GM18502 (cell line): Measurements from ENCODE around the gene DAPL1.

Experiments used
- ATAC-seq: cut with Tn5 transposase; IDR thresholded peaks from one replicate; pipeline ENCODE4 v1.9.1; 2021; ENCODE audit warnings: mild to moderate bottlenecking; ENCODE audit not compliant: unreplicated experiment, poor library complexity

DAPL1 gene, protein sequence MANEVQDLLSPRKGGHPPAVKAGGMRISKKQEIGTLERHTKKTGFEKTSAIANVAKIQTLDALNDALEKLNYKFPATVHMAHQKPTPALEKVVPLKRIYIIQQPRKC

GRCh38 chr2:158795195-158795924 lies at the start of gene DAPL1:
Gene DAPL1 (plus strand): TSS chr2:158795317. CDS start chr2:158795373, 56 bp downstream.
- ATAC-seq, result no peak

DNA sequence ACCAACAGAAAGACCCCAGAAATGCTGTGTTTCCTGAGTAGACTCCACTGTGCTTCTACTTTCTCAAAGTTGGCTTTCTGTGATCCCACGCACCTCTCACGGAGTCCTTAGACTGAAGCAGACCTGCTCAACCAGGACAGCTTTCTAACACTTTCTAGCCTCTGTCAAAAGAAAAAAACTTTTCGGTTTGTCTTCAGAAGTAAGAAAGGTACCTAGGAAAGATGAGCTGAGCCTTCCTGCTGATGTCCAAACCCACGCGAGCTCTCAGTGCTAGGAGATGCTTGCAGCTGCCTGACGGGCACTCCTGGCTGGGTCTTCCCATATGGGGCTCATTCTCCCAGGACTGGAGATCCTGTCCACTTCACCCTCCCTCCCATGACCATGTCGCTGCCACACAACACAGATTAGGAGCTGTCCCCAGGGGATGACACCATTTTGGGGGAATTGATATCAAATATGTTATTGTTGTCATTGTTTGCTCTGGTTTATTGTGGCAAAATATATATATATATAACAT lies 49.2 kb upstream of the DAPL1 start:
- no peak for ATAC-seq

GRCh38 chr2:158746488-158746887 lies 48.6 kb upstream of the DAPL1 start:
- ATAC-seq, result no peak

DNA sequence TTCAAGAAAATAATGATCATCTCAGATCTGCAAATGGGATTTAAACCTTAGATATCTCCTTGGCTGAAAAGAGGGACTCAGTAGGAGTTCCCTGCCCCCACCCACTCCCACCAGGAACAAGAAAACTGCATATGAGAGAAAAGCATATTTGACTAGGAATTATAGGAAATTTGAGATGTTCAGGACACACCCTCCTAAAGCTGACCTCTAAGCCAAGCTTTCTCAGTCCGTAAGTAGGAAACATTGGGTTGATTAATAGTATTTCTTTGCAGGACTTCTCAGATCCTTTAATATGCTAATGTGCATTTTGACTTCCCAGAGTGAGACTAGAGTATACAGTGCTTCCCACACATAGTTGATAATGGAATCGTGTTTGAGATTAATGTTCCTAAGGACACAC lies 47.8 kb upstream of the DAPL1 start:
- no peak for ATAC-seq

- ATAC-seq, result no peak
Measured at GRCh38 chr2:158748926-158749590, 46.1 kb upstream of the DAPL1 start.

- no peak for ATAC-seq
Measured at GRCh38 chr2:158750458-158751125, 44.5 kb upstream of the DAPL1 start.

GRCh38 chr2:158753641-158754611 lies 41.2 kb upstream of the DAPL1 start:
- ATAC-seq, result peak; percentile 89

GRCh38 chr2:158755310-158756087 lies 39.6 kb upstream of the DAPL1 start:
- no peak for ATAC-seq

- ATAC-seq, result no peak
Measured at GRCh38 chr2:158756331-158756730, 38.8 kb upstream of the DAPL1 start.

DNA sequence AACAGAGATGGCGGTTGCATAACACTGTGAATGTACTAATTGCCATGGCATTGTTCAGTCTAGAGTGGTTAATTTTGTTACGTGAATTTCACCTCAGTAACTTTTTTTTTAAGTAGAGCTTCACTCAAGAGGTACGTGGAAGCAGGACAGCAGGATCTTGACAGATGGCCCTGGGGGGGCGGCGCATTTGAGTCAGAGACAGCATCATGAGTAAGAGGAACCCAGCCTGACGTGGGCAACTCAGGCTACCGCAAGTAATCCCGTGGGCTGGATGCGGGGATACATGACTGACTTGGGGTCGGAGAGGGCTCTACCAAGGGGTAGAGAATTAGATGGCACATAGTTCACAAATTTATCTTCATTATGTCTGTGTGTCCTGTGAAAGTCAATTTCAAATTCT lies 38.1 kb upstream of the DAPL1 start:
- ATAC-seq, result no peak

DNA sequence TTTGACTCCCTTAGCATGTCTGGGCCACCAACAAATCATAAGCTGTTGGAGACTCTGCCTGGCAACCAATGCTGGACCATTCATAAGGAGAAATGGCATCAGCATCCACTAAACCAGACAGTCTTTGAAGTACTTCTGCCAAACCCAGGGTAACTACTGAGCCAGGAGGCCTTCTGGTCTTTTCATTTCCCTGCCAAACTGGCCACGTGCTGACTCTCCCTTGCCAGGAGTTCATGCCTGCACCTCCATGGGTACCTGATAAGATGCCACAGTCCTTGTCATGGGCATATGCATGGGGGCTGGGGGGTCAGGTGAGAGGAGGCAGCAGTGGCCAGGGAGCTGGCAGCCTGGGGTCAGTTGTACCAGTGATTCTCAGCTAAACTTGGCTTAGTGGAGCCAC lies 34.2 kb upstream of the DAPL1 start:
- ATAC-seq, result no peak

DNA sequence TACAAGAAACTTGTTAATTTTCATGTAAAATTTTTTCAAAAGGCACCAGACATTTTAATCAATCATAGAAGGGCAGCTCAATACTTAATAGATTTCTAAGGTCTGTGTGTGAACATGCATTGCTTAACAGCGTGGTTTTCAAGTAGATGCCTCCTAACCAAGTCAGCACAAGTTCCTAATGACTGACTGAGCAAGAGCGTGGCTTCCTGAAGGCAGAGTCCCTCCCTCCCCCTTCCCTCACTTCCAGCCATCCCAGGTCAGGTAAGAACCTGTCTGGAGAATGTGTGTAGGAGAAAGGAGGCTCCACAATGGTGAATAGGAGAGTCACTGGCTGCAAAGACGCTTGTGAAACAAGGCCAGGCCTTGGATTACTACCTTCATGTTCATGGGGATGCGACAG lies 33.5 kb upstream of the DAPL1 start:
- ATAC-seq, result no peak

- ATAC-seq, result no peak
Measured at GRCh38 chr2:158762336-158762735, 32.8 kb upstream of the DAPL1 start.

GRCh38 chr2:158766524-158766923 lies 28.6 kb upstream of the DAPL1 start:
- no peak for ATAC-seq

DNA sequence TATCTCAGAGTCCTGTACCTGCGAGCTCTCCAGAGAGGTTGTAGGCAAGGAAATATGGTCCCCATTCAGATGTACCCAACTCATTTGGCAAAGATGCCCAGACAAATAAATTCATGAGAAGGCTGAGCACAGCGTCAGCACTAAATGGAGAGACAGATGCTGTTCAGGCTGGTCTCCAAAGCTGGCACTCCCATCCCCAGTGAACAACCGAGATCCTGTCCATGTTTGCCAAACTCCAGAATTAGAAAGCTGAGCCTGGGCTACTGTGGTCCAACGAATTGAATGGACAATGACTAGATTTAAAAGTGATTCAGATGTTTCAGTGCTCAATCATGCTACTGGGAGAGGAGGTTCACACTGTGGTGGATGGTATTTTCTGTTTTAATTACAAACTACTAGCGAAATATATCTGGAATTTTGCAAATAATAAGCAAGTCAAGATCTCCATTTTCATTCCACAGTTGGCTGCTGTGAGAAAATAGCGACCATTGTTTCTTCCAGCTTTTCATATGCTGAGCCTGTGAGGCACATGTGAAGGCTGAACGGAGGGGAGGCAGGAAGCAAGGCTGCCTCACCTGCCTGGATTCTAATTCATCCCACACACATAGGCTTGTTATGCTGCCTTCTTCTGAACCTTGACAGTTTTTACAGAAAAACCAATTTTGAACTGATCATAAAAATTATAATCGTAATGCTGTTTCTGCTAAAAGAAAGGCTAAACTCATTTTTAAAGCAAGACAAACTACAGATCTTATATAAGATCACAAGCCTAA lies 22.6 kb upstream of the DAPL1 start:
- no peak for ATAC-seq

DNA sequence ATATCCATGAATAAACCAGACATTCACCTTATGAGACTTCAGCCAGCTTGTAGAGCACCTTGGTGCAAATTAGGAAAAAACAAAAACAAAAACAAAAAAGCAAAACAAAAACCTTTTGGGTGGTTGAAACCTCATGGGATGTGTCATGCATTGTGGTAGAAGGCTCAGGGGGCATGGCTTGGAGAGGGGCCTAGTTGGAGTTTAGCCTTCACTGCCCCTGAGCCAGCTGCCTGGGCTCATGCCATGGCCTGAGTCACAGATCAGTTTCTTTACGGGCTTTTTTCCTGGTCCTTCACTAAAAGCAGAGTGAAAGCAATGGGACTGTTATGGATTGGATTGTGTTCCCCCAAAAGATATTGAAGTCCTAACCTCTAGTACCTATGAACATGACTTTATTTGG lies 22.0 kb upstream of the DAPL1 start:
- no peak for ATAC-seq

DNA sequence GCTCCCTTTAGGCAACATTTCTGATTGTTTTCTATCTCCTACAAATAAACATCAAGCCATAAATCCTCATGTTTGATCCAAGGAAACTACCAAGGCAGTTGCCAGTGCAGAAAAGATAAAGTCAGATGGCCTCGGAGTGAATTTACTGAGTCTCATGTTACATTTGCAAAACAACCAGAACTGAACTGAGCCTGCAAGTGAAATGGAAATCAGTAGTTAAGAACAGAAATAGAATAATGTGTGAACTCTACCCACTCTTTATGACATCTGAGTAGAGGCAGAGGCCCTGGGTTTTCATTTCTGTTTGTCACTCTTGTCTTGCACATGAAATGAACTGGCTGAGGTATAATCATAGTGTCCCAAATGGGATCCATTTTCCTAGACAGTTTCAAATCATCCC lies 20.4 kb upstream of the DAPL1 start:
- no peak for ATAC-seq

- no peak for ATAC-seq
Measured at GRCh38 chr2:158775273-158776027, 19.7 kb upstream of the DAPL1 start.
